GM15510 (cell line): Measurements from ENCODE around the gene ZC3H15.

Experiments used
- POLR2A ChIP-seq: IDR thresholded peaks from 3 replicates; pipeline ENCODE4 v1.6.1; 2011; ENCODE audit warnings: borderline replicate concordance; ENCODE audit not compliant: insufficient read length; ENCODE audit errors: extremely low read depth

ZC3H15 gene

DNA sequence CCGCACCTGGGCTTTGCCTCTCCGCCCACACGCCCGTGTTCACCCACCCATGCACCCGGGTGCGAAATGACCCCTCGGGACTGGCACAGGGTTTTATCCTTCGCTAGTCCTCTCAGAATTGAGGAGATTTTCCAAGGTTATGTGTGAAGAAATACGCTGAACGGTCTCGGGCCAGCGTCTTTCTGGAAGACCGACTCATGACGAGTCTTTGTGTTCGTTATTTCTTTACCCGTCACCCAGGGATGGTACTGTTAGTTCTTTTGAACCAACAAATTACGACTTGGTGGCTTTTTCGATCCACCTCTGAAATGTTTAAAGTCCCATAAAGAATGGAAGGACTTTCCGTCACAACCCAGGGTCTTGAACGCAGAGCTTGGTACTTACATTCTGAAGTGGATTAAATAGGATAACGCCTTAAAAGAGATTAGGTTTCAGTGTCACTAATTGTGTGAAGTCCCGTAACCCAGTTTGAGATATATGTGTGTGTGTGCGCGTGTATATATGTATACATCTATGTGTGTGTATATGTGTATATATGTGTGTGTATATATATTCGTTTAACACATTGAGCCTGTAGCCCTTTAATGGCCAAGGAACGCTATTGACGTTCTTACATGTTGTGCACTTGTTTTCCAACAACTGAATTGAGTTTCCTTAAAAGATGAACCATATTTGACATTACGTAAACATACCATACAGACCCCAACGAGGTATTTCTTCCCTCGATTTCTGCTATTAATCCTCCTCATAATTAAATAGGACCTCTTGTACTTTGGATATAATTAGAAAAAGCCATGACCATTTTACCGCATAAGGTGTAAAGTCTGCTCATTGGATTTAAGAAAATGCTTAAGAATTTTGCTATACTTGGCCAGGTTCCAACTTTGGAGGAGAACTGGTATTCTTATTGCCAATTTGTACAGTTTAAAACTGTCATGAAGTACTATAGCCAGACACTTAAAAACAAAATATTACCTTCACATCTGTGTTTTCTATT is 889 bp downstream of the ZC3H15 start:
- TF ChIP-seq POLR2A = no peak

DNA sequence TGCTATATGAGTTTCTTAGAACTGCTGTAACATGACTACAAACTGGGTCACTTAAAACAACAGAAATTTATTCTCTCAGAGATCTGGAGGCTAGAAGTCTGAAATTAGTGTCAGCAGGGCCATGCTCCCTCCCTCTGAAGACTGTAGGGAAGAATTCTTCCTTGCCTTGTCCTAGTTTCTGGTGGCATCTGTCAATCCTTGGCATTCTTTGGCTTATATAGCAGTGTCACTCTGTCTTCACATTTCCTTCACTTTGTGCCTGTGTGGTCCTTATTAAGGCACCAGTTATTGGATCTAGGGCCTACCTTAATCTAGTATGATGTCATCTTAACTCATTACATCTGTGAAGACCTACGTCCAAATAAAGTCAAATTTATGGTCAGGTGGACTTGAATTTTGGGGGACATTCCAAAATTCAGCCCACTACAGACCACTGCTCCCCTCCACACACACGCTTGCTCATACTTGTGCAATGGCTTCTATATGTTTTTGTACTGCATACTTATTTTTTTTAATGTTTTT is 7.6 kb downstream of the ZC3H15 start:
- TF ChIP-seq POLR2A = no peak

DNA sequence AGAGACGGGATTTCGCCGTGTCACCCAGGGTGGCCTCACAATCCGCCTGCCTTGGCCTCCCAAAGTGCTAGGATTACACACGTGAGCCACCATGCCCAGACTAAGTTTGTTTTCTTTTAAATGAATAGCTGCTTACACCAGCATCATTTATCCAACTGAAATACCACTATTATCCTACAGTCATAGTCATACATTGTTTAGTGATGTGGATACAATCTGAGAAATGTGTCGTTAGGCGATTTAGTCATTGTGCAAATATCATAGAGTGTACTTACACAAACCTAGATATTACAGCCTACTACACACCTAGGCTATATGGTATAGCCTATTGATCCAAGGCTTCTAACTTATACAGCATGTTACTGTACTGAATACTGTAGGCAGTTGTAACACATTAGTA is 10.3 kb downstream of the ZC3H15 start:
- TF ChIP-seq POLR2A = no peak

DNA sequence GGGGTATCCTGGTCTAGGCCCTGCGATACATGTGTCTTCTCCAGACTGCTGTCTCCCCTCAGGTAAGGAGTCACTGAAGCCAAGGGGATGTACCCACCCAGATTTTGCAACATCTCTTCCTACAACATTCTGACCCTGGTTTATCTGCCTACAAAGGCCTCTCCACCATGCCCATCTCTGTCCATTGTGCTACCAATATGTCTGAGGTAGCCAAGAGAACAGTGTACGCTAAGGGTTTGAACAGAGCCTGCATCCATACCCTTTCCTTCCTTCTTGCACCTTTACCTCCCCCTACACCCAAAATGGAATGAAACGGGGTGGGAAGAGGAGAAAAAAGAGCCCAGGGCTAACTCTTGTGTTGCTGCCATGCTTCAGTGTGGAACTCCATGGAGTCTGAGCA is 11.9 kb downstream of the ZC3H15 start:
- no peak for TF ChIP-seq POLR2A

DNA sequence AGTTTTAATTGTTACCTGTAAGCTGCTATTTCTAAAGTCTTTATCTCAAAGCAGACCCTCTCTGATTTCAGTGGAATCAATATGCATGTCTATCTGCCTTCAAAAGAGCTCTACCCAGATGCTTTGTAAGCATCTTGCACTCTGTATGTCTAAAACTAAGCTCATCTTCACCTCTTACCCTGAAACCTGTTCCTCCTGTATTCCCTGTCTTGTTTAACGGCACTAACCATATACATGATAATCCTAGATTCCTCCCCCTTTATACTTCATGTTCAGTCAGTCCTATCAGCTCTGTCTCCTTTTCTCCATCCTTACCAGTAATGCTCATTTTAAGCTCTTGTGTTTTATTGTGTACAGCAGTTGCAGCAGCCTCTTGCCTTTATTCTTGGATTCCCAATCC is 12.8 kb downstream of the ZC3H15 start:
- TF ChIP-seq POLR2A = no peak

DNA sequence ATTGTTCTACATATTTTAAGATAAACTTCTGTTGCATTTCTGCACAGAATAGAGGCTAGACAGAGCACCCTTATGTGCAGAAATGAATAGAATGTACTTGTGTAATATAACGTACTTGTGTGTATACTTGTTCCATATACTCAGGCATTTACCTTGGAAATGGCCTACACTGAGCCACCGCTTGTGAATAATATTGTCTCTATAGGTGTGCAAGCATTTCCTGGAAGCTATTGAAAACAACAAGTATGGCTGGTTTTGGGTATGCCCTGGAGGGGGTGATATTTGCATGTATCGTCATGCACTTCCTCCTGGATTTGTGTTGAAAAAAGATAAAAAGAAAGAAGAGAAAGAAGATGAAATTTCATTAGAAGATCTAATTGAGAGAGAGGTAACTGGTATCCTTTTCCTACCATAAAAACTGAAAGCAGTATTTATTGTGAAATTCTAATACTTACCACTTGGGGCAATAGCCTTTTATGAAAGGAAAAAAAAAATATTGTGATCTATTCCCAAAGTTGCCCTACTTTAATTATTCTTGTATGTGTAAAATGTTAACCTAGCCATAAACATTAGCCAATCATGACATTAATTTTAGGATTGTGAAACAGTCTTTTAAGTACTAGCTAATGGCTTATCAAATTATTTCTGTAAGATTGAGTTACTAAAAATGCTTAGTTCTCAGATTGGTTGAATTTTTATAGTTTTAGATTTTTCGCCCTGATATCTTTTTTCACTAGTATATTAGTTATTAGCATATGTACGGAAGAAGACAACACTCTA is 18.0 kb downstream of the ZC3H15 start:
- TF ChIP-seq POLR2A = no peak

DNA sequence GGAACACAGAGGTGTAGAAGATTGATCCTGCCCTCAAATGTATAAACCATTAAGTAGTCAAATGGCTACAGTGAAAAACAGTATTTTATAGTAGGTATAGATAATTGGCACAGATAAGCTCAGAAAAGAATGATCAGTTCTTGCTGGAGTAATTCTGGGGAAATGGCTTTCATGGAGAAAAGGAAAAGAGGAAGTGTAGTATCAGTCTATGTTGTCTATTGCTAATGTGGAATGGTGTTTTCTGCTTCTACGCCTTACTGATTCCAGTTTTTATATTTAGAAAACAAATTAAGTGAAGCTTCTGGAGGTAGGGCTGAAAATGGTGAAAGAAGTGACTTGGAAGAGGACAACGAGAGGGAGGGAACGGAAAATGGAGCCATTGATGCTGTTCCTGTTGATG is 22.2 kb downstream of the ZC3H15 start:
- TF ChIP-seq POLR2A = no peak

DNA sequence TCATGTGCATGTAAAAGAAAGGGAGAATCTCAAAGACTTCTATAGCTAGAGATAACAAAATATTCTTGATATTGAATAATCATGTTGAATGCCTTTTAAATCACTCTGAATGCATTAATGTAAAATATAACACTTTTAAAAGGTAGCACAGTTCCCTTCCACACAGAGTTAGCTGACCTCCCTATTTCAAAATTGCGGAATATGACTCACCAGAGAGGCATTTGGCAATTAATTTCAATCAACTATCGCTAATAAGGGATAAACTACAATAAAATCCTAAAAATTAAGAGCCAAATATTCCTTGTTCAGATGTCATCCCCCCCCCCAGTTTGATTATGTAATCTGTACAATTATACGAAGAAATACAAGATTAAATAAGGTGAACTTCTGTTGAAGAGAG is 29.3 kb downstream of the ZC3H15 start:
- TF ChIP-seq POLR2A = no peak

DNA sequence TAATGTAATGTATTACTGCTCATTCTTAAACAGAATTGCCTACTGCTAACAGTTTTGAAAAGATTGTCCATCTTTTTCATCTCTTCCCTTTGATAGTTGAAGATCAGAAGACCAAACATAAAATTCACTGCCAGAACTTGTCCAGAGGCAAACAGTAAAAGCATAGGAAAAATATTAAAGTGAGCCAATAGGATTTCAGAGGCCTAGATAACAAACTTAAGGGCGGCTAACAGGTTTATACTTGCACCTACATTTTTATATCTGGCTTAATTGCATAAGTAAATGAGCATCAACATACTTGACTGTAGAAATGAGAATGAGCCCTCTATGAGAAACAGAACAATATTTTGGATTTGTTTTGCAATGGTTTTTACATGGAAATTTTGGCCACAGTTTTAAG is 30.3 kb downstream of the ZC3H15 start:
- no peak for TF ChIP-seq POLR2A

DNA sequence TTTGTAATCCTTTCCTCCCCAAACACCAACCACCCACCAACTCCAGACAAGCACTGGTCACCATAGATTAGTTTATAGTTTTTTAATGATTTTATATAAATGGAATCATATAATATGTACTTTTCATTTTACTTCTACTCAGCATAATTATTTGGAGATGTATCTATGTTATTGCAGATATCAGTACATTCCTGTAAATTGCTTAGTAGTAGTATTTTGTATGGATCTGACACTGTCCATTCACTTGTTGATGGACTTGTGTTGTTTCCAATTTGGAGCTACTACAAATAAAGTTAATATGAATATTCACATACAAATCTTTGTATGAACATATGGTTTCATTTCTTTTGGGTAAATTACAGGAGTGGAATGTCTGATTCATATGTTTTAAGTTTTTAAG is 31.0 kb downstream of the ZC3H15 start:
- TF ChIP-seq POLR2A = no peak

DNA sequence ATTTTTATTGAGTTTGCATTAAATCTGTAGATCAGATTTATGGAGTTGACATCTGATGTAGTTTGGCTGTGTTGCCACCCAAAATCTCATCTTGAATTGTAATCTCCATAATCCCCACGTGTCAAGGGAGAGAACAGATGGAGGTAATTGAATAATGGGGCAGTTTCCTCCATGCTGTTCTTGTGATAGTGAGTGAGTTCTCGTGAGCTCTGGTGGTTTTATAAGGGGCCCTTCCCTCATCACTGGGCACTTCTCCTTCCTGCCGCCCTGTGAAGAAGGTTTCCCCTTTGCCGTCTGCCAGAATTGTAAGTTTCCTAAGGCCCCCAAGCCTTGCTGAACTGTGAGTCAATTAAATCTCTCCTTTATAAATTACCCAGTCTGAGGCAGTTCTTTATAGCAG is 32.2 kb downstream of the ZC3H15 start:
- TF ChIP-seq POLR2A = no peak

DNA sequence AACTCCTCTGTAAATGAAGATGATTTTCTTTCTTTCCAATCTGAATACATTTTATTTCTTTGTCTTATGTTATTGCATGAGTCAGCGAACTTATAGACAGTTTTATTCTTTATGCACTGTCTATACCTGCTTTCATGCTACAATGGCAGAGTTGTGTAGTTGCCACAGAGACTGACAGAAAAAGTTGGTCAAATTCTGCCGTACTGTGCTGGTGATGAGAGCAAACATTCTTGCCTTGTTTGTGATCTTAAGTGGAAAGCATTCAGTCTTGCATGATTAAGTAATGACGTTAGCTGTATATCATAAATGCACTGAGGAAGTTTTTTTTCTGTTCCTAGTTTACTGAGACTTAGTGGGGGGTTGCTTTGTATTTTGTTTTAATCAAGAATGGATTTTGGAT is 32.9 kb downstream of the ZC3H15 start:
- TF ChIP-seq POLR2A = no peak

DNA sequence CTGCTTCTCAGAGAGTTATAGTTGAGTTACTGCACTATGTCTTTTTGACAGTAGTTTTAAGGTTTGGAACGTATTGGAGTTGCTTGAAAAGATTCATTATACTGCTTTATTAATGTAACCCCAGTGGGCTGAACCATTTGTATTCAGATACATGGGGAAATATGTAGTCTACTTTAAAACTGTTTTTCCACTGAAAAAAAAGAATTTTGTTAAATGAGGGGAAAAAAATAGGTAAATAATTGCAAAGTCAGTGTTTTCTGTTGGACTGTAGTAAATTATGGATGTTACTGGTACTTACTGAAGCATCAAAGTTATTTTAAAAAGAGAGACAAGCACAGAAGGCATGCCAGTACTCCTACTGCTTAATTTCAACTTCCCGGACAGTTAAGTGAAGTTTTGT is 36.4 kb downstream of the ZC3H15 start:
- no peak for TF ChIP-seq POLR2A

DNA sequence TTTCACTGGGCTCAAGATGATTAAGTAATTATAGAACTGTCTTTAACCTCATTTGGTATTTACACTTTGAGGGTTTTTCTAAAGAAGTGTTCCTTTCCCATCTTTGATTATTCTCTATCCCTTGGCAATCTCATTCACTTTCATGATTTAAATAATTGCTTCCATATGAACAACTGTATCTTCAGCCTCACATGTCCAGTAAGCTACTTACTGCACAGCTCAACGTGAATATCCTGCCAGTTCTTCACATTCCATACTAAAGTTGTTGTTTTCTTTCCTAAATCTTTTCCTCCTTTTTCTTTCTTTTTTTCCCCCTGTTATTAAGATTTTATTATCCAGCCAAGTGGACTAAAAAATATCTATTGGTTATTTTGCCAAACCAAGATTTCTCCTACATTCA is 37.7 kb downstream of the ZC3H15 start:
- no peak for TF ChIP-seq POLR2A

DNA sequence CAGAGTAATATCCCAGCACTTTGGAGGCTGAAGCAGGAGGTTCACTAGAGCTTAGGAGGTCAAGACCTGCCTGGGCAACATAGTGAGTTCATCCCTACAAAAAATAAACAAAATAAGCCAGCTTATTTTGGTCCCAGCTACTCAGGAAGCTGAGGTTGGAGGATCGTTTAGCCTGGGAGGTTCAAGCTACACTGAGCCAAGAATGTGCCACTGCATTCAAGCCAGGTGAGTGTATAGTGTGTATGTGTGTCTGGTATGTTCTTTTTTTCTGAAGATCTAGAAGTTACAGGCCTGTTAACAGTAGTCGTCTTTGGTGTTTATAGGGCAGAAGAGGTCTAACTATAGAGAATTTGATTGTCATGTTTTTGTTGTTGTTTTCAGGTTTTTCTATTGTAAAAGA is 40.2 kb downstream of the ZC3H15 start:
- no peak for TF ChIP-seq POLR2A

DNA sequence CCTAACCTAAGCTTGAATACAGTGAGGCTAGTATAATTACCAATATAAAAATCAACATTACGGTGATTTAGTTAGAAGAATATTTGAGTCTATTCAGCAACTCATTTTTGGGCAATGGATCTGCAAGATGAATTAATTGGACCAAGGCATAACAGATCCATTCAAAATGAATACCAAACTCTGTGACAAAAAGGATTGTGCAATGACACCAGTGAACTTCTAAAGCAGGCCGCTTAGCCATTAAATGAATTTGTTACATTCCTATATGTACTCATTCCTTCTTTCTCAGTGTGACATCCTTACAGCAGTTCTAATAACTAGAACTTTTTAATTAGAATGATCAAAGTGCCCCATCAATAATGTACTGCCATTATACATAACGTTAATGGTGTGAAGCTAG is 44.3 kb downstream of the ZC3H15 start:
- no peak for TF ChIP-seq POLR2A

DNA sequence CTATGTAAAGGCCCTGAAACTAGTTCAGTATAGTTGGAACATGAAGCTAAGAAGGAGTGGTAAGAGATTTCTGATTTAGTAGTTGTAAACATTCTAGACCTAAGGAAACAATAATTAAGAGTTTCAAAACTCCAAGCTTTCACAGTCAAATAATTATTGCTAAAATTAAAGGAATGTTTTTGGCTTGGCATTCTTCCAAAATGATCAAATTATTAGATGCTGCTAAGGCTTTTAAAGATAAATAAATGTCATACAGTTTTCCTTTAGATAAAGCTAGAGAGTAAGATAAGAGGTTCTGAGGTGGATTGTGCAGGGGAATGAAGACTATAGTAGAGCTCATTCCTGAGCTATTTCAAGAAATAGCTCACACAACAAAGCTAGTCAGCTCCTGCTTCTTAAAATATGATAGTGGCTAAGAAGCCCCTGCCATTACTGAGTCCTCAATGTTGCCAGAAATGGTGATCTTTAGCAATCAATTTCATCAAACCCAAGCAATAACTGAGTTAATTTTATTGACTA is 45.3 kb downstream of the ZC3H15 start:
- TF ChIP-seq POLR2A = no peak
